ENCODE measurements around the gene NBPF1.
"Not testable (repeated sequence)": the region's sequence is repeated elsewhere in the genome, so short reads cannot be mapped to it uniquely, and the experiment has no call there.

GRCh38 chr1:16636551-16637195, 23.3 kb upstream of the NBPF1 start:
- not testable (repeated sequence) for TF ChIP-seq CTCF, EZH2phosphoT487 (IDR thresholded peaks at IDR 0.05)

All from neural progenitor cell (in vitro differentiated cells).